Small intestine (tissue), 7 donors: ENCODE results near the gene CCDC88B. TPM values are rescaled to one million over a fixed set of nuclear protein-coding genes. Genes with fewer than 3 reads are reported as not detected.

Experiments used
- DNase-seq, 2 donors: peaks; one replicate each; pipeline versions ENCODE4 v3.0.0 to v3.0.0-alpha.2; 2013
- FAIRE-seq: peaks from 2 replicates; lab custom pipeline; 2012; peaks lifted over from hg19 to GRCh38; lab: Jason Lieb, UNC
- H3K27ac ChIP-seq, 3 donors: one replicate each; pipeline ENCODE4 v1.5.1; 2013; ENCODE audit warnings: low read length in 2 of 3, mild to moderate bottlenecking in 2 of 3, control low read depth in 1 of 3, inconsistent platforms in 1 of 3, low read depth in 1 of 3, moderate library complexity in 1 of 3
- H3K27me3 ChIP-seq, 3 donors: one replicate each; pipeline ENCODE4 v1.6.1; 2013; ENCODE audit warnings: low read length in 3 of 3, inconsistent platforms in 1 of 3; ENCODE audit not compliant: control insufficient read depth in 3 of 3, insufficient read depth in 3 of 3
- H3K36me3 ChIP-seq, 3 donors: one replicate each; pipeline ENCODE4 v1.6.1; 2013; ENCODE audit warnings: low read length in 3 of 3, inconsistent platforms in 1 of 3, low read depth in 1 of 3, mild to moderate bottlenecking in 1 of 3, moderate library complexity in 1 of 3; ENCODE audit not compliant: control insufficient read depth in 3 of 3, insufficient read depth in 2 of 3
- H3K4me1 ChIP-seq, 3 donors: one replicate each; pipeline ENCODE4 v1.6.1; 2013; ENCODE audit warnings: low read length in 2 of 3, inconsistent platforms in 1 of 3, low read depth in 1 of 3, mild to moderate bottlenecking in 1 of 3, moderate library complexity in 1 of 3; ENCODE audit not compliant: control insufficient read depth in 3 of 3, insufficient read depth in 2 of 3
- H3K4me3 ChIP-seq, 3 donors: one replicate each; pipeline ENCODE4 v1.5.1; 2013; ENCODE audit warnings: low read length in 3 of 3, control low read depth in 1 of 3, inconsistent platforms in 1 of 3, low read depth in 1 of 3, mild to moderate bottlenecking in 1 of 3, moderate library complexity in 1 of 3
- H3K9me3 ChIP-seq, 2 donors: one replicate each; pipeline ENCODE4 v1.6.1; 2013; ENCODE audit warnings: low read depth in 1 of 2, low read length in 1 of 2; ENCODE audit not compliant: control insufficient read depth in 2 of 2, insufficient read depth in 1 of 2
- WGBS, 3 donors: extraction: QIAGEN DNeasy Blood & Tissue Kit; methylation state at CpG; one replicate each; pipeline ENCODE4 v1.1.7; 2013; 5-methylcytosine and 5-hydroxymethylcytosine counted together
- polyA plus RNA-seq, 4 donors: library from polyadenylated mRNA; stranded (reverse) in 3 of 4; unstranded in 1 of 4; fragments of 200-250 nt in 3 of 4; fragments of 120-200 nt in 1 of 4; gene quantifications; one replicate each; pipeline versions ENCODE4 v1.2.1 to v1.2.3, GENCODE V29; 2013
- donor health status: healthy with polysubstance abuse.
- donor health status: control.
- donor health status: control.
- donor health status: Bipolar disorder and iron deficiency.
- donor health status: healthy.

CCDC88B gene
- polyA plus RNA-seq, 4 donors = 13.7 to 363 (median 89.8) TPM

- FAIRE-seq = no peak
- H3K27me3 ChIP-seq = peaks cover 0 to 9% (median 0%) of the 10 kb centered on the region in 3 donors
- no peak overlapping the region for H3K4me3 ChIP-seq
- peaks cover 28 to 78% (median 37%) of the 10 kb centered on the region in 3 donors for H3K36me3 ChIP-seq
- DNase-seq = no peak
- peaks cover 2 to 7% (median 2%) of the 10 kb centered on the region in 3 donors for H3K4me1 ChIP-seq
- 83 to 92% (median 86%) methylated on average over 6 of the region's 6 CpGs for WGBS, 3 donors
- H3K27ac ChIP-seq = no peak overlapping the region
- no peaks in the 10 kb centered on the region for H3K9me3 ChIP-seq
Measured at GRCh38 chr11:64364435-64364834, 24.4 kb downstream of the CCDC88B start.

GRCh38 chr11:64364911-64365310 lies 24.9 kb downstream of the CCDC88B start:
- H3K36me3 ChIP-seq = peaks cover 28 to 82% (median 42%) of the 10 kb centered on the region in 3 donors
- no peak overlapping the region for H3K4me3 ChIP-seq
- peaks cover 0 to 9% (median 0%) of the 10 kb centered on the region in 3 donors for H3K27me3 ChIP-seq
- FAIRE-seq (no peak), DNase-seq (no peak)
- H3K27ac ChIP-seq = no peak overlapping the region
- 83 to 96% (median 86%) methylated on average over 4 of the region's 4 CpGs for WGBS, 3 donors
- no peaks in the 10 kb centered on the region for H3K9me3 ChIP-seq
- H3K4me1 ChIP-seq = peaks cover 0 to 2% (median under 1%) of the 10 kb centered on the region in 3 donors

- 89 to 96% (median 94%) methylated on average over 1 of the region's 1 CpG for WGBS, 3 donors
- no peaks in the 10 kb centered on the region for H3K4me1 ChIP-seq
- peaks cover 0 to 9% (median 0%) of the 10 kb centered on the region in 3 donors for H3K27me3 ChIP-seq
- H3K27ac ChIP-seq = no peak overlapping the region
- no peak for FAIRE-seq
- no peak for DNase-seq
- peaks cover 27 to 77% (median 46%) of the 10 kb centered on the region in 3 donors for H3K36me3 ChIP-seq
- no peak overlapping the region for H3K4me3 ChIP-seq
- H3K9me3 ChIP-seq = no peaks in the 10 kb centered on the region
Measured at GRCh38 chr11:64366751-64367150, 26.7 kb downstream of the CCDC88B start.

GRCh38 chr11:64367931-64368672 lies 28.1 kb downstream of the CCDC88B start:
- H3K36me3 ChIP-seq = peaks cover 22 to 64% (median 43%) of the 10 kb centered on the region in 3 donors
- peaks cover 0 to 4% of the 10 kb centered on the region in 2 donors for H3K9me3 ChIP-seq
- 90 to 97% (median 96%) methylated on average over 41 to 46 of the region's 46 CpGs for WGBS, 3 donors
- no peaks in the 10 kb centered on the region for H3K4me1 ChIP-seq
- no peak for FAIRE-seq
- H3K27ac ChIP-seq = no peak overlapping the region
- DNase-seq = no peak
- no peak overlapping the region for H3K4me3 ChIP-seq
- peaks cover 0 to 9% (median 0%) of the 10 kb centered on the region in 3 donors for H3K27me3 ChIP-seq

- H3K27ac ChIP-seq = no peak overlapping the region
- 91 to 96% (median 94%) methylated on average over 28 of the region's 28 CpGs for WGBS, 3 donors
- H3K27me3 ChIP-seq = peaks cover 0 to 9% (median 0%) of the 10 kb centered on the region in 3 donors
- peaks cover 0 to 4% of the 10 kb centered on the region in 2 donors for H3K9me3 ChIP-seq
- peaks cover 21 to 59% (median 42%) of the 10 kb centered on the region in 3 donors for H3K36me3 ChIP-seq
- no peaks in the 10 kb centered on the region for H3K4me1 ChIP-seq
- H3K4me3 ChIP-seq = no peak overlapping the region
- DNase-seq (no peak), FAIRE-seq (no peak)
Measured at GRCh38 chr11:64368673-64369074, 28.7 kb downstream of the CCDC88B start.

GRCh38 chr11:64369440-64370421 lies 29.7 kb downstream of the CCDC88B start:
- DNase-seq (no peak), FAIRE-seq (no peak)
- H3K4me3 ChIP-seq = no peak overlapping the region
- 90 to 96% (median 95%) methylated on average over 75 to 82 of the region's 82 CpGs for WGBS, 3 donors
- H3K4me1 ChIP-seq = no peaks in the 10 kb centered on the region
- no peak overlapping the region for H3K27ac ChIP-seq
- peaks cover 19 to 54% (median 42%) of the 10 kb centered on the region in 3 donors for H3K36me3 ChIP-seq
- peaks cover 0 to 4% of the 10 kb centered on the region in 2 donors for H3K9me3 ChIP-seq
- peaks cover 0 to 9% (median 0%) of the 10 kb centered on the region in 3 donors for H3K27me3 ChIP-seq

GRCh38 chr11:64371201-64371600 lies 31.2 kb downstream of the CCDC88B start:
- Histone ChIP-seq H3K27me3 (peaks cover 0 to 9% (median 0%) of the 10 kb centered on the region in 3 donors), H3K9me3 (peaks cover 0 to 4% of the 10 kb centered on the region in 2 donors), H3K27ac (no peak overlapping the region), H3K4me3 (no peak overlapping the region), H3K4me1 (no peaks in the 10 kb centered on the region), H3K36me3 (peaks cover 17 to 41% (median 34%) of the 10 kb centered on the region in 3 donors)
- FAIRE-seq = no peak
- no peak for DNase-seq
- 84 to 93% (median 93%) methylated on average over 18 to 22 of the region's 22 CpGs for WGBS, 3 donors

GRCh38 chr11:64372021-64372420 lies 32.0 kb downstream of the CCDC88B start:
- Histone ChIP-seq H3K27ac (no peak overlapping the region), H3K9me3 (peaks cover 0 to 4% of the 10 kb centered on the region in 2 donors), H3K27me3 (peaks cover 0 to 9% (median 0%) of the 10 kb centered on the region in 3 donors), H3K4me3 (no peak overlapping the region), H3K4me1 (no peaks in the 10 kb centered on the region), H3K36me3 (peaks cover 14 to 35% (median 28%) of the 10 kb centered on the region in 3 donors)
- FAIRE-seq = no peak
- 90 to 92% (median 91%) methylated on average over 6 of the region's 6 CpGs for WGBS, 3 donors
- no peak for DNase-seq
